ENCODE results near the gene SPEF2.
"Not testable (repeated sequence)": the region's sequence is repeated elsewhere in the genome, so short reads cannot be mapped to it uniquely, and the experiment has no call there.

The SPEF2 gene

DNA sequence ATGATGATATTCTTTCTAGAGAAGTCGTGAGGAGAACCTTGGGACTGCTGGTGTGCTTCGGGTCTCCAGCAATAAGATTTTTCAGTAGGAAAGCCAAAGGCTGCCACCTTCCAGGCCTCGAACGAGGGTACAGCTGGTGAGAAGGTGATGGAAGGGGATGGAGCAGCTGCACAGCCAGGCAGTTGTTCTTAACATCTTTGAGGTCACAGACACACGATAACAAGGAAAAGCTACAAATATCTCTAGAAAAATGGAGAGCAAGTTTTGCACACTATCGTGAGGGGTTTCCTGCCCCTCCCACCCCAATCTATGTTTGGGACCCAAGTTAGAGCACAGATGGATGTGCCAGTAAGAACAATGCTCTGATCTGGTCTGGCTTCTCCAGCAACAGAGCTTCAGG, 232.2 kb downstream of the SPEF2 start:
- no peak for FAIRE-seq

GRCh38 chr5:35850967-35851680, 233.5 kb downstream of the SPEF2 start:
- FAIRE-seq, result no peak

More for the DNA sequence above, 232.2 kb downstream of the SPEF2 start:
- DNase-seq (ENCODE audit: low spot score), result no peak

DNA sequence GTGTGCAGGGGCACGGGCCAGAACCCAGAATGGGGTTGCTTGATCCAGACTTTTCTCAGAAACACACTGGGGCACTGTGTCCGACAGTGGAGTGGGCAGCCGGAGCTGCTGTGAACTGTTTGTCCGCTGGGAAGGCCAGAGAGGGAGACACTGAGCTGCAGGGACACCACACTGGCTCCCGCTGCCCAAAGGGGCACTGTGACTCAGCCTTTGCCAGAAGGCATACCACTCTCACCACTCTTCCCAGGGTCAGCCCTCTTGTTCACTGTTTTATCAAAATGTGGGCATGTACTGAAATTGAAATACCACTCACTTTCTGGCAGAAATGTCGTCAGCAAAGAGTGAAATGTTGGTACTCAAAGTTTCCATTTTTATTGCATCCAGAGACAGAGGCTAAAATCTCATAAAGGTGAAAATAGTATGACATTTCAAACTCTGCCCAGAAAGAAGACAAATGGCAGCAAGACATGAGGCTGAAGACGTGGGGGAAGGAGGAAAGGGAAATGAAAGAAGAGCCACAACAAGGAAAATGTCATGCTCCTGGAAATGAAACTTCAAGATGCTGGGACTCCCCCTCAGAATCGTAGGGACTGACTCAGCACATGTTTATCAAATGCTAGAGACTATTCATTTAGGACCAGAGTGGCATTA, 234.5 kb downstream of the SPEF2 start:
- FAIRE-seq (peak; percentile 27), DNase-seq (ENCODE audit: low spot score) (no peak)

More at GRCh38 chr5:35850967-35851680, 233.5 kb downstream of the SPEF2 start:
- DNase-seq (ENCODE audit: low spot score), result no peak

DNA sequence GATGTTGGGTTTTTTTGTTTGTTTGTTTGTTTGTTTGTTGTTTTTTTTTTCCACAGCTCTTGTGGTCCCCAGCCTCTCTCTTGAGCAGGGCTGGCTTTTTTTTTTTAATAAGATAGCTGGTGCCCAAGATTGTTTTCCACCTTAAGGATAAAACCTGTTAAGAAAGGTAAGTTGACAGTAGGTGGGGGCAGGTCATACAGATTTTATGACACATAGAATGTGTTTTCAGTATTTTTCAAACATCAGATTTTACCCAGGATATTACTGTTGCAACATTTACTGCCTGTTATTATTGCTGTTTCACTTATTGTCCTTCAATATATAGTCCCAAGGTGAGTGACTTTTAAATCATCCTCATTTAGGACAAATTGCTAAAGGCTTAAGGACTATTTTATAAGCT, 235.1 kb downstream of the SPEF2 start:
- DNase-seq (ENCODE audit: low spot score), result no peak
- no peak for FAIRE-seq

GRCh38 chr5:35853631-35854030, 236.0 kb downstream of the SPEF2 start:
- no peak for DNase-seq (ENCODE audit: low spot score)
- FAIRE-seq, result no peak

DNA sequence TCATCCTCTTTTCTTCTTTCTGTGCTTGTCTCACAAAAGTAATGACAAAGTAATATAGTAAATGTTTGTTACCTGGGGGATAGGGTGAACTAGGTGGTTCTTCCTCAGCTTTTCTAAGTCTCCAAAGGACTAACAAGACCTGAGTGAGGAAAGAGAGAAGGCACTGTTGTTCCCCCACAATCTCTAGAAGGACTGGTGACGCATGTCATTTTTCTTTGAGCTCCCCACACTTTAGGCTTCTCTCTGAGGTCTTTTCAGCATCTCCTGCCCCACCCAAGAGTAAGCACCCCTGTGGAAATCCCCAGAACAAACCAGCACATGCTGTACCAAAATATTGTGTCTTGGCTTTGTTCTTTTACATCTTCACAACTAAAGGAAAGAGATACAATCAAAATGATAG, 236.6 kb downstream of the SPEF2 start:
- FAIRE-seq, result no peak
- DNase-seq (ENCODE audit: low spot score), result no peak

DNA sequence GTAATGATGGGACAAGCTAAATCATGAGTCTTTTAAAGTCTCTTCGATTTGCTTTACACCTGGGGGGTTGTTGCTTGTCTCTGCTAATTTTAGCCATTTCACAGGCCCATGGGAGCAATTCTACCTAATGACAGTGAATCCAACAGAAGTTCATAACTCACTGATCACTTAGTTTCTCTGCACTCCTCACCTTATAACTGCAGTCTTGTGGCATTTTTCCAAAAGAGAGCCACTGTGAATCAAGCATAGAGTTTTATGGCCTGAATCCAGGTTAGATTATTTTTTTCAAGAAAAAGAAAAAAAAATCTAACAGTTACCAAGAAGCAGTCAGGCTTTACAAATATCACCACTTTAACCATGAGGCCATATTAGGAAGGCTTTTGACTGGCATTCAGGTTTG, 237.5 kb downstream of the SPEF2 start:
- FAIRE-seq, result no peak
- DNase-seq (ENCODE audit: low spot score), result no peak

- DNase-seq (ENCODE audit: low spot score); FAIRE-seq: not testable (repeated sequence)
Observed at GRCh38 chr5:35856186-35856764, 238.6 kb downstream of the SPEF2 start.

DNA sequence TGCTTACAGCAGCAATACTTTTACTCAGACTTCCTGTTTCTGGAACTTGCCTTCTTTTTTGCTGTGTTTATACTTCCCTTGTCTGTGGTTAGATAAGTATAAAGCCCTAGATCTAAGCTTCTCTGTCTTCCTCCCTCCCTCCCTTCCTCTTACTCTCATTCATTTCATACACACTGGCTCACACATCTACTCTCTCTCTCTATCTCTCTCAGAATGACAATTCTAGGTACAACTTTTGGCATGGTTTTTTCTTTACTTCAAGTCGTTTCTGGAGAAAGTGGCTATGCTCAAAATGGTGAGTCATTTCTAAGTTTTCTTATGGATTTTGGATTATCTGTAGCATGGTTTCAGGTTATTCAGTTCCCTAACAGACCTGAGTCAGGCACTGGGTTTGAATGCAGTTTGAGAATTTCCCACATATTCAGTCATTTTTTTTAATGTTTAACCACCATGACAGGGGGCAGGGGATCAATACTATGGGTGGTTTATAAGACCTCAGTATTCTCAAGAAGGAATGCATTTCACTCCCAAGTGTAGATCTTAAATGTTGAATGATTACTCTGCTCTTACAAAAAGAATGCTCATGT, 239.2 kb downstream of the SPEF2 start, which contains the start of gene IL7R:
IL7R (plus strand) TSS at position 127 of the 587 bp plus-strand sequence; CDS start at position 214, 87 bp downstream.
- DNase-seq (ENCODE audit: low spot score) (peak; percentile 31), FAIRE-seq (no peak)

GRCh38 chr5:35857606-35858205, 240.0 kb downstream of the SPEF2 start:
- FAIRE-seq (no peak), DNase-seq (ENCODE audit: low spot score) (peak; percentile 37)

GRCh38 chr5:35859101-35859661, 241.5 kb downstream of the SPEF2 start:
- FAIRE-seq (no peak), DNase-seq (ENCODE audit: low spot score) (peak; percentile 33)

- DNase-seq (ENCODE audit: low spot score), result no peak
- FAIRE-seq, result peak; percentile 52
Observed at GRCh38 chr5:35860686-35861085, 243.0 kb downstream of the SPEF2 start.

DNA sequence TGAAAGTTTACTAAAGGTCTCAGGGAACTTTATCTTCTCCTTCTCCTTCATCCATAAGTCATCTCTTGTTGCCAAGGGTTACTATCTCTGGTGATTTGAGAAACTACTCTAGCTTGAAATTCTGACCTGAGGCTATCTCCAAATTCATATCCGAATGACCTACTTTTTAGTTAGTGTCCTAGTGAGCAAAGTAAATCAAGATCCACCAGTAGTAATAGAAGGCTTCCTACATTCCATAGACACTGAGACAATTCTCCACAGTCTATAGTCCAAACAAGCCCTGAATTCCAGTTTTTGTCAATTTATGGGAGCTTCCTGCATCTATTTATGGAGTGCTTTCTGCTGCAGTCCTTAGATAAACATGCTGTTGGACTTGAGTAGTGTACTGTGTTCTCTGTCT, 244.1 kb downstream of the SPEF2 start:
- FAIRE-seq (no peak), DNase-seq (ENCODE audit: low spot score) (no peak)

- FAIRE-seq, result no peak
- DNase-seq (ENCODE audit: low spot score), result no peak
Observed at GRCh38 chr5:35862126-35862525, 244.5 kb downstream of the SPEF2 start.

GRCh38 chr5:35863159-35863558, 245.5 kb downstream of the SPEF2 start:
- FAIRE-seq, result no peak

More at GRCh38 chr5:35863159-35863558, 245.5 kb downstream of the SPEF2 start:
- DNase-seq (ENCODE audit: low spot score), result no peak

Data from urothelium cell line (cell line).